ENCODE data around the gene FATE1. TPM values are rescaled to one million over a fixed set of nuclear protein-coding genes. Genes with fewer than 3 reads are reported as not detected.

The FATE1 gene
- total RNA-seq, 1 experiment from 2014 or later: 0.45 TPM

DNA sequence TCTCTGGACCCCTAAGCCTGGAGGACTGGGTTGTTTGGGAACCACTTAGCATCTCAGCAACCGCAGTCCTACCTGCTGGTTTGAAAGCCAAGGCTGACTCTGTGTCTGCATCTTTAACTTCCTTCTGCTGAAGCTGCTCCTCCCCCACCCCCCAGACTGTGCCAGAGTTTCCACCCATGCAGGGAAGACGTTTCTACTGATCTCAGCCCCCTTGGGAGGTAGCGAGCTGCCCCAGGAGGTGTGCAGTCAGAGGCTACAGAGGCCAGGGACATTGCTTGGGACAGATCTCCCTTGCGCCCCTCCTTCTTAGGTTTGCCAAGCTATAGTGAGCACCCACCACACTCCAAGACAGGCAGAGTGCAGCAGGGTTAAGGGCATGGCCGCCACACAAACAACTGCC lies 4.7 kb upstream of the FATE1 start:
- no peaks in the 10 kb centered on the region for H3K36me3 ChIP-seq (ENCODE audit: insufficient read depth, low read length, poor library complexity, severe bottlenecking)
- H3K27ac ChIP-seq (ENCODE audit: low read depth, low read length, poor library complexity, severe bottlenecking): no peak overlapping the region
- CTCF ChIA-PET: no interaction called here
- no peaks in the 10 kb centered on the region for H3K9me3 ChIP-seq (ENCODE audit: low read depth, low read length, poor library complexity, severe bottlenecking)
- POLR2A ChIA-PET (ENCODE audit: low non-redundant PET): interaction anchor here (0.5 kb wide), 1 partner anchor 120 kb away, joined by 4 read pairs; no protein-coding TSS in a partner anchor
- no peaks in the 10 kb centered on the region for H3K27me3 ChIP-seq (replicated peaks; ENCODE audit: insufficient read depth, low read depth, low read length, poor library complexity)
- H3K4me3 ChIP-seq (ENCODE audit: low read depth, low read length, poor library complexity, severe bottlenecking): no peak overlapping the region
- H3K4me1 ChIP-seq (ENCODE audit: insufficient read depth, low read length, poor library complexity, severe bottlenecking): no peaks in the 10 kb centered on the region
- BruUV-seq (replicated peaks): no TSS peak
- no peak for DNase-seq (ENCODE audit: low spot score)
- intact Hi-C loops (cut with micrococcal nuclease; ENCODE audit: unreplicated experiment): no loop called here
- TF ChIP-seq CTCF (conservative IDR thresholded peaks at IDR 0.05; ENCODE audit: low read depth, low read length): no peak
- no peak for TF ChIP-seq EZH2 (IDR thresholded peaks at IDR 0.05; ENCODE audit: borderline replicate concordance, low read depth, low read length, poor library complexity, severe bottlenecking)

- TF ChIP-seq CTCF (conservative IDR thresholded peaks at IDR 0.05; ENCODE audit: low read depth, low read length) (no peak), EZH2 (IDR thresholded peaks at IDR 0.05; ENCODE audit: borderline replicate concordance, low read depth, low read length, poor library complexity, severe bottlenecking) (no peak)
- H3K36me3 ChIP-seq (ENCODE audit: insufficient read depth, low read length, poor library complexity, severe bottlenecking): no peaks in the 10 kb centered on the region
- DNase-seq (ENCODE audit: low spot score): no peak
- no peak overlapping the region for H3K4me3 ChIP-seq (ENCODE audit: low read depth, low read length, poor library complexity, severe bottlenecking)
- CTCF ChIA-PET: no interaction called here
- H3K27me3 ChIP-seq (replicated peaks; ENCODE audit: insufficient read depth, low read depth, low read length, poor library complexity): no peaks in the 10 kb centered on the region
- no peak overlapping the region for H3K27ac ChIP-seq (ENCODE audit: low read depth, low read length, poor library complexity, severe bottlenecking)
- no peaks in the 10 kb centered on the region for H3K9me3 ChIP-seq (ENCODE audit: low read depth, low read length, poor library complexity, severe bottlenecking)
- POLR2A ChIA-PET (ENCODE audit: low non-redundant PET): no interaction called here
- H3K4me1 ChIP-seq (ENCODE audit: insufficient read depth, low read length, poor library complexity, severe bottlenecking): no peaks in the 10 kb centered on the region
- no TSS peak for BruUV-seq (replicated peaks)
- intact Hi-C loops (cut with micrococcal nuclease; ENCODE audit: unreplicated experiment): no loop called here
These were observed 4.0 kb upstream of the FATE1 start for GRCh38 chrX:151711787-151712186.

- H3K27me3 ChIP-seq (replicated peaks; ENCODE audit: insufficient read depth, low read depth, low read length, poor library complexity): no peaks in the 10 kb centered on the region
- no peaks in the 10 kb centered on the region for H3K4me1 ChIP-seq (ENCODE audit: insufficient read depth, low read length, poor library complexity, severe bottlenecking)
- no peaks in the 10 kb centered on the region for H3K36me3 ChIP-seq (ENCODE audit: insufficient read depth, low read length, poor library complexity, severe bottlenecking)
- H3K27ac ChIP-seq (ENCODE audit: low read depth, low read length, poor library complexity, severe bottlenecking): no peak overlapping the region
- POLR2A ChIA-PET (ENCODE audit: low non-redundant PET): no interaction called here
- intact Hi-C loops (cut with micrococcal nuclease; ENCODE audit: unreplicated experiment): no loop called here
- BruUV-seq (replicated peaks): no TSS peak
- TF ChIP-seq CTCF (conservative IDR thresholded peaks at IDR 0.05; ENCODE audit: low read depth, low read length) (no peak), EZH2 (IDR thresholded peaks at IDR 0.05; ENCODE audit: borderline replicate concordance, low read depth, low read length, poor library complexity, severe bottlenecking) (no peak)
- no peak overlapping the region for H3K4me3 ChIP-seq (ENCODE audit: low read depth, low read length, poor library complexity, severe bottlenecking)
- no peak for DNase-seq (ENCODE audit: low spot score)
- H3K9me3 ChIP-seq (ENCODE audit: low read depth, low read length, poor library complexity, severe bottlenecking): no peaks in the 10 kb centered on the region
- CTCF ChIA-PET: no interaction called here
These were observed 3.6 kb upstream of the FATE1 start for GRCh38 chrX:151712253-151712652.
